ENCODE results near the gene CDCA7L. TPM values are rescaled to one million over a fixed set of nuclear protein-coding genes. Genes with fewer than 3 reads are reported as not detected.

CDCA7L gene, protein sequence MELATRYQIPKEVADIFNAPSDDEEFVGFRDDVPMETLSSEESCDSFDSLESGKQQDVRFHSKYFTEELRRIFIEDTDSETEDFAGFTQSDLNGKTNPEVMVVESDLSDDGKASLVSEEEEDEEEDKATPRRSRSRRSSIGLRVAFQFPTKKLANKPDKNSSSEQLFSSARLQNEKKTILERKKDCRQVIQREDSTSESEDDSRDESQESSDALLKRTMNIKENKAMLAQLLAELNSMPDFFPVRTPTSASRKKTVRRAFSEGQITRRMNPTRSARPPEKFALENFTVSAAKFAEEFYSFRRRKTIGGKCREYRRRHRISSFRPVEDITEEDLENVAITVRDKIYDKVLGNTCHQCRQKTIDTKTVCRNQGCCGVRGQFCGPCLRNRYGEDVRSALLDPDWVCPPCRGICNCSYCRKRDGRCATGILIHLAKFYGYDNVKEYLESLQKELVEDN
- 6.1 TPM for total RNA-seq (ENCODE audit: unreplicated experiment)
- long read RNA-seq, partial matches to known transcripts: 0 of 3 reads
- long read RNA-seq, other reads (novel, unspliced or antisense): 2 of 3 reads

DNA sequence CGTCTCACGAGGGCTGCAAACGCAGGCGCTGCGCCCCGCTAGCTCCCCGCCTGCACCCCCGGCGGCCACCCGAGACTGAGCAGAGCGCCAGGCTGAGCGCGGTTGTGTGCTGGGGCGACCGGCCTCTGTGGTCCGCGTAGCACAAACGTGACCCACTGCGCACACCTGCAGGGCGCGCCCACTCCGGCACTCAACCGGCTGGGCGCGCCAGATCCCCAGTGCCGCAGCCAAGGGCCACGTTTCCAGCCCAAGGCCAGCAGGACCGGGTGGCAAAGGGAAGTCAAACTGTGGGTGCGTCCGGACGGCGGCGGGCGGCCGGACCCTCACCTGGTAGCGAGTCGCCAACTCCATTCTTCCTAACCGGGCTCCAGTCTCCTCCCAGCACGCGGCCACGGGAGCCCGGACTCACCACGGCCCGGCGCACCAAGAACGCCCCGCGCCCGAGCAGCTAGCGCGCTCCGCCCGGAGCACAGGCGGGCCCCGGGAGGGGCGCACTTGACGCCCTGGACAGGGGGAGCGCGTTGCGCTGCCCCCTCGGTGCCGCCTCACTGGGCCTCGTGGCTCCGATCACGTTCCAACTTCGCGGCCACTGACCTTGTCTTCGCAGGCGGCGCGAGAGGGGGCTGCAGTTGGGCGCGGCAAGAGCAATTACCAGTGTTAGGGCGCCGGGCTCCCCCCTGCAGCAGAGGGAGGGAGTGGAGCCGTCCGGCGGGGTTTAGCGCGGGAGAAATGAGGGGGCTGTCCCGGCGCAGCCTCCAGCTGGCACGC lies at the start of gene CDCA7L:
Gene CDCA7L, minus strand, starts transcription at position 446 of the 768 bp plus-strand sequence. Its CDS starts 95 bp downstream, at position 351.
- TF ChIP-seq, protein P1, sequence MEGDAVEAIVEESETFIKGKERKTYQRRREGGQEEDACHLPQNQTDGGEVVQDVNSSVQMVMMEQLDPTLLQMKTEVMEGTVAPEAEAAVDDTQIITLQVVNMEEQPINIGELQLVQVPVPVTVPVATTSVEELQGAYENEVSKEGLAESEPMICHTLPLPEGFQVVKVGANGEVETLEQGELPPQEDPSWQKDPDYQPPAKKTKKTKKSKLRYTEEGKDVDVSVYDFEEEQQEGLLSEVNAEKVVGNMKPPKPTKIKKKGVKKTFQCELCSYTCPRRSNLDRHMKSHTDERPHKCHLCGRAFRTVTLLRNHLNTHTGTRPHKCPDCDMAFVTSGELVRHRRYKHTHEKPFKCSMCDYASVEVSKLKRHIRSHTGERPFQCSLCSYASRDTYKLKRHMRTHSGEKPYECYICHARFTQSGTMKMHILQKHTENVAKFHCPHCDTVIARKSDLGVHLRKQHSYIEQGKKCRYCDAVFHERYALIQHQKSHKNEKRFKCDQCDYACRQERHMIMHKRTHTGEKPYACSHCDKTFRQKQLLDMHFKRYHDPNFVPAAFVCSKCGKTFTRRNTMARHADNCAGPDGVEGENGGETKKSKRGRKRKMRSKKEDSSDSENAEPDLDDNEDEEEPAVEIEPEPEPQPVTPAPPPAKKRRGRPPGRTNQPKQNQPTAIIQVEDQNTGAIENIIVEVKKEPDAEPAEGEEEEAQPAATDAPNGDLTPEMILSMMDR (IDR thresholded peaks at IDR 0.05; ENCODE audit: partially characterized antibody, unreplicated experiment): no peak
- Mint-ChIP-seq H3K9me3 (ENCODE audit: unreplicated experiment) (peaks cover 2% of the 10 kb centered on the region), H3K4me3 (ENCODE audit: unreplicated experiment) (peak within 1 kb of the TSS; percentile 85), H3K36me3 (ENCODE audit: unreplicated experiment) (no peaks in the 10 kb centered on the region), H3K27me3 (ENCODE audit: unreplicated experiment) (no peaks in the 10 kb centered on the region), H3K4me1 (ENCODE audit: low read depth, unreplicated experiment) (peaks cover 5% of the 10 kb centered on the region), H3K27ac (ENCODE audit: unreplicated experiment) (no peak within 1 kb of the TSS)
- peak; percentile 71 for DNase-seq

- TF ChIP-seq, protein P1 (IDR thresholded peaks at IDR 0.05; ENCODE audit: partially characterized antibody, unreplicated experiment): no peak
- H3K27ac Mint-ChIP-seq (ENCODE audit: unreplicated experiment): no peak overlapping the region
- no peaks in the 10 kb centered on the region for H3K4me1 Mint-ChIP-seq (ENCODE audit: low read depth, unreplicated experiment)
- no peaks in the 10 kb centered on the region for H3K36me3 Mint-ChIP-seq (ENCODE audit: unreplicated experiment)
- H3K27me3 Mint-ChIP-seq (ENCODE audit: unreplicated experiment): peaks cover 2% of the 10 kb centered on the region
- no peak overlapping the region for H3K4me3 Mint-ChIP-seq (ENCODE audit: unreplicated experiment)
- no peak for DNase-seq
- H3K9me3 Mint-ChIP-seq (ENCODE audit: unreplicated experiment): peaks cover 1% of the 10 kb centered on the region
These were observed 40.4 kb upstream of the CDCA7L start for GRCh38 chr7:21986096-21986495.

GRCh38 chr7:21984042-21984441 lies 38.3 kb upstream of the CDCA7L start:
- no peak for DNase-seq
- no peaks in the 10 kb centered on the region for H3K9me3 Mint-ChIP-seq (ENCODE audit: unreplicated experiment)
- H3K36me3 Mint-ChIP-seq (ENCODE audit: unreplicated experiment): no peaks in the 10 kb centered on the region
- H3K4me3 Mint-ChIP-seq (ENCODE audit: unreplicated experiment): no peak overlapping the region
- H3K4me1 Mint-ChIP-seq (ENCODE audit: low read depth, unreplicated experiment): no peaks in the 10 kb centered on the region
- H3K27me3 Mint-ChIP-seq (ENCODE audit: unreplicated experiment): peaks cover 2% of the 10 kb centered on the region
- TF ChIP-seq, protein P1 (IDR thresholded peaks at IDR 0.05; ENCODE audit: partially characterized antibody, unreplicated experiment): no peak
- H3K27ac Mint-ChIP-seq (ENCODE audit: unreplicated experiment): no peak overlapping the region

GRCh38 chr7:21983056-21983455 lies 37.4 kb upstream of the CDCA7L start:
- Mint-ChIP-seq H3K4me3 (ENCODE audit: unreplicated experiment) (no peak overlapping the region), H3K27me3 (ENCODE audit: unreplicated experiment) (peaks cover 2% of the 10 kb centered on the region), H3K9me3 (ENCODE audit: unreplicated experiment) (no peaks in the 10 kb centered on the region), H3K27ac (ENCODE audit: unreplicated experiment) (no peak overlapping the region), H3K4me1 (ENCODE audit: low read depth, unreplicated experiment) (no peaks in the 10 kb centered on the region), H3K36me3 (ENCODE audit: unreplicated experiment) (no peaks in the 10 kb centered on the region)
- TF ChIP-seq, protein P1 (IDR thresholded peaks at IDR 0.05; ENCODE audit: partially characterized antibody, unreplicated experiment): no peak
- no peak for DNase-seq

Measured in glutamatergic neuron (in vitro differentiated cells).